Peyer's patch (tissue), 4 donors: ENCODE data around the gene NBEAL2. TPM values are rescaled to one million over a fixed set of nuclear protein-coding genes. Genes with fewer than 3 reads are reported as not detected.
A peak's percentile ranks its signal among the peaks of the same experiment; 100 is the strongest.

Experiments
- DNase-seq, 3 donors: peaks; one replicate each; pipeline ENCODE4 v3.0.0-alpha.2; 2017 to 2019
- H3K27ac ChIP-seq, 4 donors: fragments of 200-600 bp; sonication (generic); one replicate each; pipeline ENCODE4 v1.5.1; 2016 to 2019
- H3K27me3 ChIP-seq, 2 donors: fragments of 200-600 bp; sonication (generic); one replicate each; pipeline ENCODE4 v1.5.1; 2019
- H3K36me3 ChIP-seq, 3 donors: fragments of 200-600 bp; sonication (generic); one replicate each; pipeline ENCODE4 v1.5.1; 2016 to 2019
- H3K4me1 ChIP-seq, 4 donors: fragments of 200-600 bp; sonication (generic); one replicate each; pipeline ENCODE4 v1.5.1; 2016 to 2019
- H3K4me3 ChIP-seq, 4 donors: fragments of 200-600 bp; sonication (generic); 1 replicate in 3 of 4; 2 replicates in 1 of 4; pipeline ENCODE4 v1.5.1; 2016 to 2019; ENCODE audit warnings: mild to moderate bottlenecking in 1 of 4
- H3K9me3 ChIP-seq, 4 donors: fragments of 200-600 bp; sonication (generic); one replicate each; pipeline ENCODE4 v1.5.1; 2016 to 2019; ENCODE audit warnings: mild to moderate bottlenecking in 1 of 4
- POLR2A ChIP-seq, 2 donors: fragments of 450-650 bp; IDR thresholded peaks; one replicate each; pipeline ENCODE4 v1.5.1; 2017; ENCODE audit warnings: antibody characterized with exemption in 2 of 2, mild to moderate bottlenecking in 2 of 2, moderate library complexity in 2 of 2
- total RNA-seq, 4 donors: library from RNA; depleted of rRNA; stranded (reverse); fragments of >200 nt; gene quantifications; one replicate each; pipeline ENCODE4 v1.1.0, GENCODE V29; 2016
- TF ChIP-seq, protein P1 (sequence below), 6 experiments: fragments of 450-650 bp in 4 of 6; fragments of 200-600 bp in 2 of 6; sonication (generic) in 1 of 6; IDR thresholded peaks; one replicate each; pipeline ENCODE4 v1.5.1; 2017 to 2019; ENCODE audit warnings: antibody characterized with exemption in 6 of 6, mild to moderate bottlenecking in 3 of 6, moderate library complexity in 1 of 6

The NBEAL2 gene
- total RNA-seq, 4 donors from 2014 or later = 111 to 304 (median 229) TPM

DNA sequence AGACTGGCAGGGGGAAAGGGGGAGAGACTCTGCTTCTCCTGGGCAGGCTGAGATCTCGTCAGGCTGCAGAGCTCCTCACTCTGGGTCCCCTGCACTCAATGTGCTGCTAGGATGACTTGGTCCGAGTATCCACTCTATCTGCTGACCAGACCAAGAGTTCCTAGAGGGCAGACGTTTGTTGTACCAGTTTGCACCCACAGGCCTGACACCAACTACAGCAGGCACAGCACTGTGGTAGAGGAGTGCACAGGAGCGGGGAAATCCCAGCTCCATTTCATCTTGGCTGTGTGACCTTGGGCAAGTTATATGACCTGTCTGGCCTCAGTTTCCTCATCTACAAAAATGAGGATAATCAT is 31.9 kb upstream of the NBEAL2 start:
- no peaks in the 10 kb centered on the region for H3K36me3 ChIP-seq
- no peaks in the 10 kb centered on the region for H3K9me3 ChIP-seq
- H3K27me3 ChIP-seq = no peaks in the 10 kb centered on the region
- peaks cover 22 to 90% (median 42%) of the 10 kb centered on the region in 4 donors for H3K4me1 ChIP-seq
- no peak for TF ChIP-seq POLR2A (IDR thresholded peaks at IDR 0.05)
- TF ChIP-seq, protein P1, sequence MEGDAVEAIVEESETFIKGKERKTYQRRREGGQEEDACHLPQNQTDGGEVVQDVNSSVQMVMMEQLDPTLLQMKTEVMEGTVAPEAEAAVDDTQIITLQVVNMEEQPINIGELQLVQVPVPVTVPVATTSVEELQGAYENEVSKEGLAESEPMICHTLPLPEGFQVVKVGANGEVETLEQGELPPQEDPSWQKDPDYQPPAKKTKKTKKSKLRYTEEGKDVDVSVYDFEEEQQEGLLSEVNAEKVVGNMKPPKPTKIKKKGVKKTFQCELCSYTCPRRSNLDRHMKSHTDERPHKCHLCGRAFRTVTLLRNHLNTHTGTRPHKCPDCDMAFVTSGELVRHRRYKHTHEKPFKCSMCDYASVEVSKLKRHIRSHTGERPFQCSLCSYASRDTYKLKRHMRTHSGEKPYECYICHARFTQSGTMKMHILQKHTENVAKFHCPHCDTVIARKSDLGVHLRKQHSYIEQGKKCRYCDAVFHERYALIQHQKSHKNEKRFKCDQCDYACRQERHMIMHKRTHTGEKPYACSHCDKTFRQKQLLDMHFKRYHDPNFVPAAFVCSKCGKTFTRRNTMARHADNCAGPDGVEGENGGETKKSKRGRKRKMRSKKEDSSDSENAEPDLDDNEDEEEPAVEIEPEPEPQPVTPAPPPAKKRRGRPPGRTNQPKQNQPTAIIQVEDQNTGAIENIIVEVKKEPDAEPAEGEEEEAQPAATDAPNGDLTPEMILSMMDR (IDR thresholded peaks at IDR 0.05) = no peak
- peak overlapping the region in 1 of 4 donors; percentile 12 for H3K4me3 ChIP-seq
- H3K27ac ChIP-seq = peak overlapping the region; percentile 55 to 90 (median 84)
- no peak for DNase-seq

DNA sequence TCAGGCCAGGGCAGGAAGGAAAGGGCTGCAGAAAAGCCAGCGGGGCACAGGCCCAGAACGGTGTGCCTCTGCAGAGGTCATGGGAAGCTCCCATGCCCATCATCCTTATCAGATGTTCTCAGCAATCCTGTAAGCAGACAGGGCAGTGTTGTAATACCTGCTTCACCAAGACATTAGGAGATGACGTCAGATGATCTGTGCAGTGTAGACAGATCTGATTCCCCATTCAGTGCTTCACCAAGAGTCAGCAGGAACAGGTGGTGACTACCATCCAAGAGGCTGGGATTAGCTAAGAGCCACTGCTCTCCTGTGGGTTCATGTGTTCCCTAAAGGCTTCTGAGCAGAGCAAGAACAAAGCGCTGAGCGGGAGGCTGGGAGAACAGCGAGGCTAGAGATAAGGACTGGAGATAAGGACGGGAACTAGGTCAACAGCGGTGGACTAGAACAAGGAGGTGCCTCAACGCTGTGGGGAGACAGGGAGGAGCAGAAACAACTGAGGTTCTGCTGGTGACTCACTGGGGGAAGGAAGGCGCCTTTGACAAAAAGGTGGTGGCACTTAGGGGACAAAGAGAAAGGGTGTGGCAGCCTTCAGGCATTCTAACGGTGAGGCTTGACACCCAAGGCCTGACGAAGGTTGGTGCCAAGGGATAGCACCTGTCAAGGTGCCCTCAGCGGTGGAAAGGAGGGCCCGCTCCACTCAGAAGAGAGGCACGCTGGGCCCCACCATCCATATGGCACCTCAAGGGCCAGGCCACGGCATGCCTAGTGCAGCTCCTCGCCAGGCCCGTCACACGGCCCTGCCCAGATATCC is 31.3 kb upstream of the NBEAL2 start:
- DNase-seq = peak in 2 of 3 donors; percentile 82 to 91
- Histone ChIP-seq H3K36me3 (no peaks in the 10 kb centered on the region), H3K27ac (peak overlapping the region; percentile 55 to 90 (median 84)), H3K4me1 (peaks cover 26 to 90% (median 42%) of the 10 kb centered on the region in 4 donors), H3K27me3 (no peaks in the 10 kb centered on the region), H3K9me3 (no peaks in the 10 kb centered on the region), H3K4me3 (peak overlapping the region in 1 of 4 donors; percentile 12)
- peak; percentile 53 to 68 for TF ChIP-seq POLR2A (IDR thresholded peaks at IDR 0.05)
- TF ChIP-seq, protein P1 (IDR thresholded peaks at IDR 0.05) = no peak

DNA sequence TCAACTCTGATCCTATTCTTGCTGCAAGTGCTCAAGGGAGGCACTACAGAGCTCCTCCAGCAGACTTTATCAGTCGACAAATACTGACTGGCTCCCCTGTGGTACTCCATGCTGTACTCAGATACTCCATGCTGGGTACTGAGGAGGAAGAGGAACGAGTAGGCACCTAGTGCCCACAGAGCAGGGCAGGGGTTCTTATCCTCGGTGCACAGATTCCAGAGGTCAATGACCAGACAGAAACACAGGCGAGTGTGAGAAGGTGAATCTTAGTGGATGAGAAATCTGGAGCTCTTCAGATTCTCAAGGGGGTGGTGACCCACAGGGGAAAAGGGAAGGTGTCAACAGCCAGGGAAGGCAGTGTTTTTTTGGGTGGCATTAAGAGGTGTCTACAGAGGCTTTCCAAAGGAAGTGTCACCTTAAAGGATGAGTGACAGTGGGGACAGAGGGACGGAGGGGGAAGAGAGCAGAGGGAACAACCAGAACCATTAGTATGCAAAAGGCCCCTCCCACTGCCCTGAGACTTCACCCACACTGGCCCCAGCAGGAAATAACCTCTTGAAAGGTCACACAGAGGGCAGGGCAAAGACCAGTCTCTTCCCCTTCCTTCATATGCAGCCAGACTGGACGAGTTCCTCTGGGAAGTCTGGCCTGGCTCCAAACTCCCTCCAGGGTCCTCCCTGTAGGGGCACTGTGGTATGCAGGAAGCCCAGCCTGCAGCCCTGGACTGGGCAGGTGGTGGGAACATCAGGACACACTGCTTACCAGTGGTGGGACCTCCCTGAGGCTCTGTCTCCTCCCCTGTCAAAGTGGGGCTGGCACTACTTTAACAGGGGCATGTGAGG is 30.4 kb upstream of the NBEAL2 start:
- DNase-seq = peak; percentile 52 to 79 (median 69)
- Histone ChIP-seq H3K4me3 (no peak overlapping the region), H3K36me3 (no peaks in the 10 kb centered on the region), H3K9me3 (no peaks in the 10 kb centered on the region), H3K27ac (peak overlapping the region; percentile 55 to 90 (median 84)), H3K27me3 (no peaks in the 10 kb centered on the region), H3K4me1 (peaks cover 30 to 90% (median 43%) of the 10 kb centered on the region in 4 donors)
- no peak for TF ChIP-seq POLR2A (IDR thresholded peaks at IDR 0.05)
- TF ChIP-seq, protein P1 (IDR thresholded peaks at IDR 0.05) = no peak

DNA sequence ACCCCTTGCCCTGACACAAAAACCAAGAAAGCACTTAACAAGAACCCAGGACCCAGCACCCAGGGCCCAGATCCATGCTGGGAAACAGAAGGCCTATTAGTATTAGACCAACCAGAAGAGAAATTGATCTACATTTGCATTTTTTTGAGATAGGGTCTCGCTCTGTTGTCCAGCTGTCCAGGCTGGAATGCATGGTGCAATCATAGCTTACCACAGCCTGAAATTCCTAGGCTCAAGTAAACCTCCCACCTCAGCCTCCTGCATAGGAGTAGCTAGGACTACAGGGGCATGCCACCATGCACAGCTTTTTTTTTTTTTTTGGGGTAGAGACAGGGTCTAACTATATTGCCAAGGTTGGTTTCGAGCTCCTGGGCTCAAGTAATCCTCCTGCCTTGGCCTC is 29.3 kb upstream of the NBEAL2 start:
- DNase-seq = peak in 1 of 3 donors; percentile 35
- TF ChIP-seq POLR2A (IDR thresholded peaks at IDR 0.05) = no peak
- TF ChIP-seq, protein P1 (IDR thresholded peaks at IDR 0.05) = no peak
- H3K9me3 ChIP-seq = no peaks in the 10 kb centered on the region
- H3K4me3 ChIP-seq = no peak overlapping the region
- peaks cover 23 to 89% (median 44%) of the 10 kb centered on the region in 4 donors for H3K4me1 ChIP-seq
- no peaks in the 10 kb centered on the region for H3K27me3 ChIP-seq
- no peaks in the 10 kb centered on the region for H3K36me3 ChIP-seq
- peak overlapping the region in 3 of 4 donors; percentile 48 to 84 (median 55) for H3K27ac ChIP-seq

DNA sequence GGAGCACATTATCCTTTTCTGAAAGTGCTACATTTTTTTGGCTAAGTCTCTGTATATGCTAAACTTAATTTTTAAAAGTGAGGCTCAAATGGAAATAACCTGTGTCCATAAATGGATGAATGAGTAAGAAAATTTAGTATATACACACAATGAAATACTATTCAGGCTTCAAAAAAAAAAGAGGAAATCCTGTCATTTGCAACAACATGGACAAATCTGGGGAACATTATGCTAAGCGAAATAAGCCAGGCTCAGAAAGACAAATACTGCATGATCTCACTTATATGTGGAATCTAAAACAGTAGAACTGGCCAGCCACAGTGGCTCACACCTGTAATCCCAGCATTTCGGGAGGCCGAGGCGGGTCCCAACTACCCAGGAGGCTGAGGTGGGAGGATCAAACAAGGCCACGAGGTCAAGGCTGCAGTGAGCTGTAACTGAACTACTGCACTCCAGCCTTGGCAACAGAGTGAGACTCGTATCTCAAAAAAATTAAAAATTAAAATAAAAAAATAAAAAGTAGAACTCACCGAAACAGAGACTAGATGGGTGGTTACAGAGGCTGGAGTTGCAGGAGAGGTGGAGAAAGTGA is 28.7 kb upstream of the NBEAL2 start:
- no peaks in the 10 kb centered on the region for H3K9me3 ChIP-seq
- H3K36me3 ChIP-seq = no peaks in the 10 kb centered on the region
- H3K4me1 ChIP-seq = peaks cover 22 to 90% (median 43%) of the 10 kb centered on the region in 4 donors
- no peak for TF ChIP-seq POLR2A (IDR thresholded peaks at IDR 0.05)
- TF ChIP-seq, protein P1 (IDR thresholded peaks at IDR 0.05) = no peak
- H3K27me3 ChIP-seq = no peaks in the 10 kb centered on the region
- DNase-seq = peak in 1 of 3 donors; percentile 8
- H3K4me3 ChIP-seq = no peak overlapping the region
- H3K27ac ChIP-seq = peak overlapping the region in 1 of 4 donors; percentile 84
